NOMO-1 treated with dmso at 0.1 percent for 144 hours (cell line): Measurements from ENCODE around the gene PCDHGB3.
"Not testable (repeated sequence)": the region's sequence is repeated elsewhere in the genome, so short reads cannot be mapped to it uniquely, and the experiment has no call there.

ENCODE experiments used
- DNase-seq: peaks from one replicate; lab custom pipeline; 2025; ENCODE audit not compliant: unreplicated experiment; lab: John Stamatoyannopoulos, UW

PCDHGB3 gene

DNA sequence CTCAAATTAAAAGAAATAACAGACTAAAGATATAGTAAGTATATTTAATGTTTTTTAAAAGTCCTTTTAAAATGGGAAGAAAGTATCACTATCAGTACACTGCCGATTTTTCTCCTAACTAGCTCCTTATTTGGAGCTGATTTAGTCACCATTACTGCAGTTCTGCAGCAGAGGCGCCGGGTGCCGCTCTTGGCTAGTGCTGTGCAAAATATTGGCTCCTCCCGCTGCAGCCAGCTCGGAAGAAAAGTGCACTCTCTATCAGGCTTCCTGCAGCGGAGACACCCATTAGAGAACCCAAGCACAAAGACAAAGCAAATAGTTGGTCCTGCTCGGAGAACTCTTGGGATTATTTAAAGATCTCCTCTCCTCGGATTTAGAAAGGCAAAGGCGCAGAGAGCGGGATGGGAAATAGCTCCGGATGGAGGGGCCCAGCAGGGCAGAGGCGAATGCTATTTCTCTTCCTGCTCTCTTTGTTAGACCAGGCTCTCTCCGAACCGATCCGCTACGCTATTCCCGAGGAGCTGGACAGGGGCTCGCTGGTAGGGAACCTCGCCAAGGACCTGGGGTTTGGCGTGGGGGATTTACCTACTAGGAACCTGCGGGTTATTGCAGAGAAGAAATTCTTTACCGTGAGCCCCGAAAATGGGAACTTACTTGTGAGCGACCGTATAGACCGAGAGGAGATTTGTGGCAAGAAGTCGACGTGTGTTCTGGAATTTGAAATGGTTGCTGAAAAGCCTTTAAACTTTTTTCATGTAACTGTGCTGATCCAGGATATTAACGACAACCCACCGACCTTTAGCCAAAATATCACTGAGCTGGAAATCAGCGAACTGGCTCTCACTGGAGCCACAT is at the start of gene PCDHGB3:
PCDHGB3 (plus strand) TSS at position 249 of the 855 bp plus-strand sequence; CDS start at position 402, 153 bp downstream.
- DNase-seq = peak; percentile 15

DNA sequence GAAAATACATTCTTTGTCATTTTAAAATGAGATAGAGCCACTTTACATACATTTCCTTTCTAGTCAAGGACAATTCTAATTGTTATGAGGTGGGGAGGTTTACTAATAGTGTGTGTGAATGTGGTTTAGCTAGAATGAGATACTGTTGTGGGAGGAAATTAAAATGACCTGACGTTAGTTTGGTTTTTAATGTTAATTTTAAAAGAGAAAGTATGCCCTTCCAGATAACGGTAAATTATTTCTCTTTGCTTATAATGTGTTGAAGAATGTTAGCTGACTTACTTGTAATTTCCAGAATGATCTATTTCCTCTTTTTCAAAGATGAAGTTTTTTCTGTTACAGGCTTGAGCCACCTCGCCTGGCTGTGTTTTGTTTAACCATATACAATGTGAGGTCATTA is 47.8 kb upstream of the PCDHGB3 start:
- no peak for DNase-seq

DNA sequence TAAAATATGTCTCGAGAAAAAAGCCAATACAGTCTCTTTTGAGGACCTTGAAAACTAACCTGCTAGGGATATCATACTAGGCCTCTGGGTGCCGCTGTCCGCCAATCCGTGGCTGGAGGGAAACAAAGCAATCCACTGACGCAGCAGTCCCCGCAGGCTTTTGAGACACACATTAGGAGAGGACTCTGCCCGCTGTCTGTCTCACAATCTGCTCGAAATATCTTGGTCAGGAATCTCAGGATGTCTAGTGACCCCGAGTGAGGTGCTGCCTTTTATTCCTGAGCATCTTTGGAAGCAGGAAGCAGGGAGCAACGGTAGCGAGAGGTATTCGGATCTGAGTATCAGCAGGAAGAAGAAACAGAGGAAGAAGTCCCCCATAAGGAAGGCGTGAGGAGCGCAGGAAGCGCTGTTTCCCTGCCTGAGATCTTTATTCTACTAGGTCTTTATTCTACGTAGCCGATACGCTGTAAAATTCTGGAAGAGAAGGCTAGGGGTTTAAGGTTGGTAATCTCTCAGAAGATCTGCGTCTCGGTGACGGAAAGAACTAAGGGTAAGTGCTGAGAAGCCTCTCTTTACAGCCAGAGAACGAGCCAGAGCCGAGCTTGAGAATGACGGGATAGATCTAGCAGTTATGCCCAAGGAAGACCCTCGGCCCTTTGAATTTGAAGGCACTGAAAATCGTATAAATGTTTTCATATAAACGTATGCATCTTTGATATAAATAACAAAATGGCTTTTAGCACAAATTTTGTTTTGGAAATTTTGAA is 43.8 kb upstream of the PCDHGB3 start:
- DNase-seq = peak; percentile 8

DNA sequence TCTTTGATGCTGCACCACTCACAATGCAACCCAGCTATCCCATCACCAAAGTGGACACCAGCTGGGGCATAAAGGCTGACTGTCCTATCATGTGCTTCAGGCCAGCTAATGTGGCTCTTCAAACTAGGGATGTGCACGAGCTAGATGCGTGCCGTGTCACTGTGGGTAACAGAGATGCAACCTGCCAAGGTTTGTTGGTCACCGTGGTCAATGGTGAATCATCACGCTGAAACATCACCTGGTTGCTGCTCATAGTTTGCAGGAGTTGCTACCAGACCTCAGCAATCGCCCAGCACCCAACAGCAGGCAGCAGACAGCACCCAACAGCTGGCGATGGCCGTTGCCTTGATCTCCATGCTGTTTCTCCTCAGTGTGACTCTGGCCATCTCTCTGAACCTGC is 41.8 kb upstream of the PCDHGB3 start:
- DNase-seq = no peak

DNA sequence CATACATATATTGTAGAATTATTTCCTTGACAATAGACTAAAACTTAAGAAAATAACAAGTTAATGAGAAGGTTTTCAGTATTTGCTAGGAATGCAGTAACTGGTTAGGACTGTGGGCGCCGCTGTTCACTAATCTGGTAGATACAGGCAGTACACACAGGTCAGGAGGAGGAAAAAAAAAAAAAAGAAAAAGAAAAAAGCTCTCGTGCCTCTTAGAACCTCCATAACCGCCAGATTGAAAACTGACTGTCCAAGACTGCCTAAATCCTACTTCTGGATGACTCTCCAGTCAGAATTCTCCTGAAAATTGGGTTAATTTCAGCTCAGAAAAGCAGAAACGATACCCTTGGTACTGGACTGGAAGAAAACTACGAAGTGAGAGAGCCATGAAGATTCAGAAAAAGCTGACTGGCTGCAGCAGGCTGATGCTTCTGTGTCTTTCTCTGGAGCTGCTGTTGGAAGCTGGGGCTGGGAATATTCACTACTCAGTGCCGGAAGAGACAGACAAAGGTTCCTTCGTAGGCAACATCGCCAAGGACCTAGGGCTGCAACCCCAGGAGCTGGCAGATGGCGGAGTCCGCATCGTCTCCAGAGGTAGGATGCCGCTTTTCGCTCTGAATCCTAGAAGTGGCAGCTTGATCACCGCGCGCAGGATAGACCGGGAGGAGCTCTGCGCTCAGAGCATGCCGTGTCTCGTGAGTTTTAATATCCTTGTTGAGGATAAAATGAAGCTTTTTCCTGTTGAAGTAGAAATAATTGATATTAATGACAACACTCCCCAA is 39.6 kb upstream of the PCDHGB3 start, which contains the start of gene PCDHGA1:
PCDHGA1 (plus strand) TSS at position 216 of the 782 bp plus-strand sequence.
- DNase-seq = no peak

DNA sequence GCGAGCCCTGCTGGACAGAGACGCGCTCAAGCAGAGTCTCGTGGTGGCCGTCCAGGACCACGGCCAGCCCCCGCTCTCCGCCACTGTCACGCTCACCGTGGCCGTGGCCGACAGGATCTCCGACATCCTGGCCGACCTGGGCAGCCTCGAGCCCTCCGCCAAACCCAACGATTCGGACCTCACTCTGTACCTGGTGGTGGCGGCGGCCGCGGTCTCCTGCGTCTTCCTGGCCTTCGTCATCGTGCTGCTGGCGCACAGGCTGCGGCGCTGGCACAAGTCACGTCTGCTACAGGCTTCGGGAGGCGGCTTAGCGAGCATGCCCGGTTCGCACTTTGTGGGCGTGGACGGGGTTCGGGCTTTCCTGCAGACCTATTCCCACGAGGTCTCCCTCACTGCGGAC is 37.5 kb upstream of the PCDHGB3 start:
- DNase-seq = not testable (repeated sequence)

DNA sequence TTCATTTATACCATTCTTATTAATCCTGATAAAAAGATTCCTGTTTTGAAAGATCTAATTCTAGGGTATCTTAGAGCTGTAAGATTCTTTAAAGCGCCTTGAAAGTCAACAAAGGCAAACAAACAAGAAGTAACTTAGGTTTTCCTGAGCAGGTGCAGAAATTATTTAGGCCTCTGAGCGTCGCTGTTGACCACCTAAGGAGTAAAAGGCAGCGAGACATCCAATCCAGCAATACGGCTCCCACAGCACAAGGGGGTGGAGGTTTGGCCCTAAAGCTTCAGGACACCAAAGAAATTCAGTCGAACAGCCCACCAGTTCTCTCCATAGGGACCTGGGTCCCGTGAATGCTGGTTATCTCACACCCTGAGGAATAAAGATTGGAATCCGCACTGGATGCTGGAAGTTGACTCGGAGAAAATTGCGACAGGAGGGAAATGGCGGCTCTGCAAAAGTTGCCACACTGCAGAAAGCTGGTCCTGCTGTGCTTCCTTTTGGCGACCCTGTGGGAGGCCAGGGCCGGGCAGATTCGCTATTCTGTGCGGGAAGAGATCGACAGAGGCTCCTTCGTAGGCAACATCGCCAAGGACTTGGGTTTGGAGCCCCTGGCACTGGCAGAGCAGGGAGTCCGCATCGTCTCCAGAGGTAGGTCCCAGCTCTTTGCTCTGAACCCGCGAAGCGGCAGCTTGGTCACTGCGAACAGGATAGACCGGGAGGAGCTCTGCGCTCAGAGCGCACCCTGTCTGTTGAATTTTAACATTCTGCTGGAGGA is 31.3 kb upstream of the PCDHGB3 start, which contains the start of gene PCDHGA2:
PCDHGA2 (plus strand) TSS at position 223 of the 769 bp plus-strand sequence.
- DNase-seq = no peak

DNA sequence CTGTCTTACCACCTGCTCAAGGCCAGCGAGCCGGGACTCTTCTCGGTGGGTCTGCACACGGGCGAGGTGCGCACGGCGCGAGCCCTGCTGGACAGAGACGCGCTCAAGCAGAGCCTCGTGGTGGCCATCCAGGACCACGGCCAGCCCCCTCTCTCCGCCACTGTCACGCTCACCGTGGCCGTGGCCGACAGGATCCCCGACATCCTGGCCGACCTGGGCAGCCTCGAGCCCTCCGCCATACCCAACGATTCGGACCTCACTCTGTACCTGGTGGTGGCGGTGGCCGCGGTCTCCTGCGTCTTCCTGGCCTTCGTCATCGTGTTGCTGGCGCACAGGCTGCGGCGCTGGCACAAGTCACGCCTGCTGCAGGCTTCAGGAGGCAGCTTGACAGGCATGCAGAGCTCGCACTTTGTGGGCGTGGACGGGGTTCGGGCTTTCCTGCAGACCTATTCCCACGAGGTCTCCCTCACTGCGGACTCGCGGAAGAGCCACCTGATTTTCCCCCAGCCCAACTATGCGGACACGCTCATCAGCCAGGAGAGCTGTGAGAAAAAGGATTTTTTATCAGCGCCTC is 29.2 kb upstream of the PCDHGB3 start:
- DNase-seq = not testable (repeated sequence)

DNA sequence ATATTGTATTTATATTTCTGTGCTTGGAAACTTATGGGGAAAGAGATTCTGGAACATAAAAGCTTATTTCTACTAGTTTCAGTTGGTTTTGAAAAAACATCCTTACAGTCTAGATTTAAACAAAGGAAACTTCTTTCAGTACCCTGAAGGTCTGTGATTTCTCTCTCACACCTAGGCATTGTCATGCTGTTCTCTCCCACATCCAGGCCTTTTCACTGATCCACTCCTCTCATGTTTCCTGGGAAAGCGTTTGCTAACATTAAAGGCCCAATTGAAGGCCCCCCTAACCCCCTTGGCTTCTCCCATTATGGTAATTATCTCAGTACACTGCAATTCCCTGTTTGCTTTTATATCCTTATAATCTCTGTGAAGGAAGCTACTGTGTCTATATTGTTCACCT is 27.3 kb upstream of the PCDHGB3 start:
- DNase-seq = no peak

DNA sequence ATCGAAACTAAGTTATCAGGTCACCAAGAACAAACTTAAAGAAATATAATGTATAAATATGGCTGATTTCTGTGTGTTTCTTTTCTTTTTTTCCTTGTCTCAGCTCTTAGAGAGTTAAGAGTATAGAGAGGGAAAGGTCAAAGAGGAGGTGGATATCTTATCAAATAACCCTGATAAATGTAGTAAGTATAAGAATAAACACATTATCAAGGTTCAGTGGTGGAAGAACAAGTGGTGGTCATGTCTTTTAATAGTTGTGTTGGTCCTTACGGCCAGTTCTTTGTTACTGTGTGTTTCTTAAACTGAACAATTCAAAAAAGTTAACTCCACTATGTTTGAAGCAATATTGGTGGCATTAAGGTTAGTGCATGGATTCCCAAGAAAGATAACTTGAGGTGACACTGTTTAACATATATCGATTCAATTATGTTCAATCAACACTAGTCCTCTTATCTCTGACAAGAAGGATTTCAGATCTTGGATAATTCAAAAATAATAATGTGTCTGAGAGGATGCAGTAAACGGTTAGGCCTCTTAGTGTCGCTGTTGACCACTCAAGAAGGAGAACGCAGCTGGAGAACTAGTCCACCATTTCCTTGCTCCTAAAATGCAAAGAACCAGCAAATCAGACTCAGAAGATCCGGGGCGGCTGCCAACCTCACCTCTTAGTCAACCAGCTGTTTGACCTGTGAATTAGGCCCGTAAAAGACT is 26.6 kb upstream of the PCDHGB3 start, which contains the start of gene PCDHGA3:
PCDHGA3 (plus strand) TSS at position 588 of the 711 bp plus-strand sequence. CDS start 205 bp downstream, outside the sequence.
- no peak for DNase-seq

DNA sequence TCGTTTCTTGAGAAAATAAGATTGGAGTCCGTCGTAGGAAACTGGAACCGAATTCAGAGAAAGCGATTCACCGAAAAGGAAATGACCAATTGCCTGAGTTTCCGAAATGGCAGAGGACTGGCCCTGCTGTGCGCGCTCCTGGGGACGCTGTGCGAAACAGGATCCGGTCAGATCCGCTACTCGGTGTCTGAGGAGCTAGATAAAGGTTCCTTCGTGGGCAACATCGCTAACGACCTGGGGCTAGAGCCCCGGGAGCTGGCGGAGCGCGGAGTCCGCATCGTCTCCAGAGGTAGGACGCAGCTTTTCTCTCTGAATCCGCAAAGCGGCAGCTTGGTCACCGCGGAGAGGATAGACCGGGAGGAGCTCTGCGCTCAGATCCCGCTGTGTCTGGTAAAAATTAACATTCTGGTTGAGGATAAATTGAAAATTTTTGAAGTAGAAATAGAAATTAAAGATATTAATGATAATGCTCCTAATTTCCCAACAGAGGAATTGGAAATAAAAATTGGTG is 26.0 kb upstream of the PCDHGB3 start:
- no peak for DNase-seq

DNA sequence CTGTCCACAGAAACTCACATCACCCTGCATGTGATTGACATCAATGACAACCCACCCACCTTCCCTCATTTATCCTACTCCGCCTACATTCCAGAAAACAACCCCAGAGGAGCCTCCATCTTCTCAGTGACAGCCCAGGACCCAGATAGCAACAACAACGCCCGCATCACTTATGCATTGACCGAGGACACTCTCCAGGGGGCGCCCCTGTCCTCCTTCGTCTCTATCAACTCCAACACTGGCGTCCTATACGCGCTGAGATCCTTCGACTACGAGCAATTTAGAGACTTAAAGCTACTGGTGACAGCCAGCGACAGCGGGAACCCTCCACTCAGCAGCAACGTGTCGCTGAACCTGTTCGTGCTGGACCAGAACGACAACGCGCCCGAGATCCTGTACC is 24.7 kb upstream of the PCDHGB3 start:
- no peak for DNase-seq

DNA sequence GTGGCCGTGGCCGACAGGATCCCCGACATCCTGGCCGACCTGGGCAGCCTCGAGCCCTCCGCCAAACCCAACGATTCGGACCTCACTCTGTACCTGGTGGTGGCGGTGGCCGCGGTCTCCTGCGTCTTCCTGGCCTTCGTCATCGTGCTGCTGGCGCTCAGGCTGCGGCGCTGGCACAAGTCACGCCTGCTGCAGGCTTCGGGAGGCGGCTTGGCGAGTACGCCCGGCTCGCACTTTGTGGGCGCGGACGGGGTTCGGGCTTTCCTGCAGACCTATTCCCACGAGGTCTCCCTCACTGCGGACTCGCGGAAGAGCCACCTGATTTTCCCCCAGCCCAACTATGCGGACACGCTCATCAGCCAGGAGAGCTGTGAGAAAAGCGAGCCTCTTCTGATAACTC is 24.0 kb upstream of the PCDHGB3 start:
- DNase-seq = not testable (repeated sequence)

DNA sequence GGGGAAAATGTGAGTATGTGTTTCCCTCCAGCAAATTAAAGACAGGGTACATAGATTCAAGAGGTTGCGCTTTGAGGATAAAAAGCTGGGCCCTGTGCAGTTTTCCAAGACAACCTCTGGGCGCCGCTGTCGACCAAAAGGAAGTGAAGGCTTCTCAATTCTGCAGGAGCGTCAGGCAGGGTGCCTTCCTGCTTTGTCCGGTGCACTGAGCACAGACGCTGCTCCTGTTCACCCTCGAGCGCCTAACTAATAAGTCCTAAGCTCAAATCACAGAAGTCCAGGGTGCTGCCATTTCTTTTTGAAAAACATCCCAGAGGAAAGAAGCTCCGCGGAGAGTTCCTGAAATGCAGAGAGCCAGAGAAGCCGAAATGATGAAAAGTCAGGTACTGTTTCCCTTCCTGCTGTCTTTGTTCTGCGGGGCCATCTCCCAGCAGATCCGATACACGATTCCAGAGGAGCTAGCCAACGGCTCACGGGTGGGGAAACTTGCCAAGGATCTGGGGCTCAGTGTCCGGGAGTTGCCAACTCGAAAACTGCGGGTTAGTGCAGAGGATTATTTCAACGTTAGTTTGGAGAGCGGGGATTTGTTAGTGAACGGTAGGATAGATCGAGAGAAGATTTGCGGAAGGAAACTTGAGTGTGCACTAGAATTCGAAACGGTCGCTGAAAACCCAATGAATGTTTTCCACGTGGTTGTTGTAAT is 20.0 kb upstream of the PCDHGB3 start, which contains the start of gene PCDHGB1:
PCDHGB1 (plus strand) TSS at position 183 of the 703 bp plus-strand sequence; CDS start at position 345, 162 bp downstream.
- no peak for DNase-seq

DNA sequence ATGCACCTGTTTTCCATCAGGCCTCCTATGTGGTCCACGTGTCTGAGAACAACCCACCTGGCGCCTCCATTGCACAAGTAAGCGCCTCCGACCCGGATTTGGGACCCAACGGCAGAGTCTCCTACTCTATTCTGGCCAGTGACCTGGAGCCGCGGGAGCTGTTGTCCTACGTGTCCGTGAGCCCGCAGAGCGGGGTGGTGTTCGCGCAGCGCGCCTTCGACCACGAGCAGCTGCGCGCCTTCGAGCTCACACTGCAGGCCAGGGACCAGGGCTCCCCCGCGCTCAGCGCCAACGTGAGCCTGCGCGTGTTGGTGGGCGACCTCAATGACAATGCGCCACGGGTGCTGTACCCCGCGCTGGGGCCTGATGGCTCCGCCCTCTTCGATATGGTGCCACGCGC is 18.5 kb upstream of the PCDHGB3 start:
- DNase-seq = no peak

DNA sequence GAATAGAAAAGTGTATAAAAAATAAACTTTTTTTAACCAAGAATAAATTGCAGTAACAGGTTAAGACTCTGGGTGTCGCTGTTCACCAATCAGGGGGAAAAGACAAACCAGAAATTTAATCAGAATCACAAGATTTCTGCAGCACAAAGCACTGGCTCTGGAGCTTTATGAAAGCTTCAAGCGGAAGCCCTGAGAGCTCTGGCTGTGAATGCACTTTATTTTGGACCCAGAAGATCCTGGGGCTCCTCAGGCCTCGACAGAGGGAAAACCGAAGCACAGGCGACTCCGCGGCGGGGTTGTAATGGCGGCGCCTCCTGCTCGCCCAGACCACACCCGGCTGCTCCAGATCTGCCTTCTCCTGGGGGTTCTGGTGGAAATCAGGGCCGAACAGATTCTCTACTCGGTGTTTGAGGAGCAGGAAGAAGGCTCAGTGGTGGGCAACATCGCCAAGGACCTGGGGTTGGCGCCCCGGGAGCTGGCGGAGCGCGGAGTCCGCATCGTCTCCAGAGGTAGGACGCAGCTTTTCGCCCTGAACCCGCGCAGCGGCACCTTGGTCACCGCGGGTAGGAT is 15.1 kb upstream of the PCDHGB3 start, which contains the start of gene PCDHGA4:
PCDHGA4 (plus strand) TSS at position 122 of the 570 bp plus-strand sequence; CDS start at position 209, 87 bp downstream.
- no peak for DNase-seq

DNA sequence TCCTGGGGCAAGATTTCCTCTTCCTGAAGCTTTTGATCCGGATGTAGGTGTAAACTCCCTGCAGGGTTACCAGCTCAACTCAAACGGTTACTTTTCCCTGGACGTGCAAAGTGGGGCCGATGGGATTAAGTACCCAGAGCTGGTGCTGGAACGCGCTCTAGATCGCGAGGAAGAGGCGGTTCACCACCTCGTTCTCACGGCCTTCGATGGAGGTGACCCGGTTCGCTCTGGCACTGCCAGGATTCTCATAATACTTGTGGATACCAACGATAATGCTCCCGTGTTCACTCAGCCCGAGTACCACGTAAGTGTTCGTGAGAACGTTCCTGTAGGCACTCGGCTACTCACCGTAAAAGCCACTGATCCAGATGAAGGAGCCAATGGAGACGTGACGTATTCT is 14.4 kb upstream of the PCDHGB3 start:
- DNase-seq = no peak

DNA sequence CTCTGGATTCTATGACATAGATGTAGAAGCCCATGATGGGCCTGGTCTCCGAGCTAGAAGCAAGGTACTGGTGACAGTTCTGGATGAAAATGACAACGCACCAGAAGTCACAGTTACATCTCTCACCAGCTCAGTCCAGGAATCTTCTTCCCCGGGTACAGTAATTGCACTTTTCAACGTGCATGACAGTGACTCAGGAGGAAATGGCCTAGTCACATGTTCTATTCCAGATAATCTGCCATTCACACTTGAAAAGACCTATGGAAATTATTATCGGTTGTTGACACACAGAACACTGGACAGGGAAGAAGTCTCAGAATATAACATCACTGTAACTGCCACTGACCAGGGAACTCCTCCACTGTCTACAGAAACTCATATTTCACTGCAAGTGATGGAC is 13.9 kb upstream of the PCDHGB3 start:
- DNase-seq = no peak
